Activated naive CD4-positive, alpha-beta T cell treated with anti-CD3 and anti-CD28 coated beads, Interleukin-2, amount 10 ng/mL, durations not matched to agents 5 hours and 36 hours (primary cell): ENCODE measurements around the gene PFKM. TPM values are rescaled to one million over a fixed set of nuclear protein-coding genes. Genes with fewer than 3 reads are reported as not detected.

ENCODE experiments used
- microRNA-seq: library from miRNA; unstranded; fragments of <30 nt; microRNA quantifications from one replicate; pipeline ENCODE4 v1.2.0, GENCODE V29; 2022; ENCODE audit warnings: borderline microRNAs expressed, borderline replicate concordance
- total RNA-seq, 2 experiments: library from RNA; stranded (reverse); gene quantifications; one replicate each; pipeline ENCODE4 v1.2.3, GENCODE V29; 2021

Gene PFKM
- 10 to 100 TPM; 17.3 to 19.8 TPM for total RNA-seq

GRCh38 chr12:48119078-48119833, at the start of gene PFKM:
TSS of gene PFKM (plus strand) at chr12:48119364. CDS start at chr12:48122775, 3,411 bp downstream.

GRCh38 chr12:48105867-48106680, 13.1 kb upstream of the PFKM start, which contains the start of gene SENP1:
TSS of gene SENP1 (minus strand) at chr12:48106079. CDS start at chr12:48101472, 4,607 bp downstream.

GRCh38 chr12:48157018-48157888, 38.1 kb downstream of the PFKM start, which contains the start of gene ASB8:
TSS of gene ASB8 (minus strand) at chr12:48157515. CDS start at chr12:48153496, 4,019 bp downstream.

GRCh38 chr12:48183091-48183875, 64.1 kb downstream of the PFKM start, which contains the start of gene CCDC184:
TSS of gene CCDC184 (plus strand) at chr12:48183644. CDS start at chr12:48184123, 479 bp downstream.

Small RNAs within 50 kb of the gene (microRNA-seq; reads per million reads assigned to microRNA genes)
- 0.83 reads per million for gene MIR6505

Other genes with a start within 250 kb of the PFKM start
- gene VDR, start 214.4 kb upstream of the PFKM start, total RNA-seq, result 10 to 100 TPM; 13.0 to 13.4 TPM
- 100 to 1,000 TPM in 1 of 2 experiments, 10 to 100 TPM in 1; 97.7 to 103 TPM for gene TMEM106C, start 155.8 kb upstream of the PFKM start, total RNA-seq
- gene COL2A1, start 114.9 kb upstream of the PFKM start, total RNA-seq, result not detected
- gene SENP1, start 13.3 kb upstream of the PFKM start, total RNA-seq, result 10 to 100 TPM; 30.1 to 30.4 TPM
- 10 to 100 TPM; 45.1 to 45.4 TPM for gene ASB8, start 38.2 kb downstream of the PFKM start, total RNA-seq
- gene CCDC184, start 64.3 kb downstream of the PFKM start, total RNA-seq, result under 1 TPM; 0.22 to 0.45 TPM
- gene OR10AD1, start 83.9 kb downstream of the PFKM start, total RNA-seq, result not detected
- gene ZNF641, start 231.6 kb downstream of the PFKM start, total RNA-seq, result 10 to 100 TPM; 24.8 to 30.1 TPM